ENCODE measurements around the gene TMEM235.
A peak's percentile ranks its signal among the peaks of the same experiment; 100 is the strongest.

Gene TMEM235

GRCh38 chr17:78239489-78239931 lies 8.1 kb downstream of the TMEM235 start:
- Histone ChIP-seq H3K27ac (ENCODE audit: low read length) (no peak overlapping the region), H3K36me3 (replicated peaks; ENCODE audit: low read depth, low read length) (no peaks in the 10 kb centered on the region), H3K4me3 (ENCODE audit: low read length) (no peak overlapping the region), H3K4me1 (ENCODE audit: low read length) (peaks cover 19% of the 10 kb centered on the region), H4K20me1 (ENCODE audit: insufficient read depth, low read length) (no peaks in the 10 kb centered on the region), H3K9me3 (ENCODE audit: insufficient read depth, low read length) (no peaks in the 10 kb centered on the region), H3K27me3 (ENCODE audit: low read depth, low read length) (no peaks in the 10 kb centered on the region), H2AFZ (ENCODE audit: low read depth, low read length) (no peak overlapping the region), H3K4me2 (ENCODE audit: low read length) (peak overlapping the region; percentile 52), H3K9ac (ENCODE audit: low read length) (no peak overlapping the region), H3K79me2 (ENCODE audit: low read length) (no peaks in the 10 kb centered on the region)
- TF ChIP-seq EZH2phosphoT487 (IDR thresholded peaks at IDR 0.05; ENCODE audit: low read depth) (no peak), CTCF (IDR thresholded peaks at IDR 0.05; ENCODE audit: low read depth, low read length) (no peak)

GRCh38 chr17:78240012-78240655 lies 8.7 kb downstream of the TMEM235 start:
- H3K4me1 ChIP-seq (ENCODE audit: low read length), result peaks cover 19% of the 10 kb centered on the region
- no peak overlapping the region for H2AFZ ChIP-seq (ENCODE audit: low read depth, low read length)
- TF ChIP-seq EZH2phosphoT487 (IDR thresholded peaks at IDR 0.05; ENCODE audit: low read depth), result no peak
- TF ChIP-seq CTCF (IDR thresholded peaks at IDR 0.05; ENCODE audit: low read depth, low read length), result no peak
- H3K4me2 ChIP-seq (ENCODE audit: low read length), result no peak overlapping the region
- no peak overlapping the region for H3K9ac ChIP-seq (ENCODE audit: low read length)
- no peaks in the 10 kb centered on the region for H3K27me3 ChIP-seq (ENCODE audit: low read depth, low read length)
- no peak overlapping the region for H3K27ac ChIP-seq (ENCODE audit: low read length)
- no peaks in the 10 kb centered on the region for H4K20me1 ChIP-seq (ENCODE audit: insufficient read depth, low read length)
- H3K9me3 ChIP-seq (ENCODE audit: insufficient read depth, low read length), result no peaks in the 10 kb centered on the region
- no peak overlapping the region for H3K4me3 ChIP-seq (ENCODE audit: low read length)
- no peaks in the 10 kb centered on the region for H3K36me3 ChIP-seq (replicated peaks; ENCODE audit: low read depth, low read length)
- no peaks in the 10 kb centered on the region for H3K79me2 ChIP-seq (ENCODE audit: low read length)

GRCh38 chr17:78240839-78241238 lies 9.4 kb downstream of the TMEM235 start:
- Histone ChIP-seq H3K79me2 (ENCODE audit: low read length) (no peaks in the 10 kb centered on the region), H3K9ac (ENCODE audit: low read length) (no peak overlapping the region), H3K27me3 (ENCODE audit: low read depth, low read length) (no peaks in the 10 kb centered on the region), H3K36me3 (replicated peaks; ENCODE audit: low read depth, low read length) (no peaks in the 10 kb centered on the region), H3K27ac (ENCODE audit: low read length) (no peak overlapping the region), H3K4me2 (ENCODE audit: low read length) (no peak overlapping the region), H3K9me3 (ENCODE audit: insufficient read depth, low read length) (no peaks in the 10 kb centered on the region), H4K20me1 (ENCODE audit: insufficient read depth, low read length) (no peaks in the 10 kb centered on the region), H3K4me3 (ENCODE audit: low read length) (no peak overlapping the region), H3K4me1 (ENCODE audit: low read length) (peaks cover 17% of the 10 kb centered on the region), H2AFZ (ENCODE audit: low read depth, low read length) (no peak overlapping the region)
- TF ChIP-seq EZH2phosphoT487 (IDR thresholded peaks at IDR 0.05; ENCODE audit: low read depth) (no peak), CTCF (IDR thresholded peaks at IDR 0.05; ENCODE audit: low read depth, low read length) (no peak)

GRCh38 chr17:78241277-78242023 lies 10.0 kb downstream of the TMEM235 start:
- H3K4me2 ChIP-seq (ENCODE audit: low read length), result no peak overlapping the region
- no peaks in the 10 kb centered on the region for H3K36me3 ChIP-seq (replicated peaks; ENCODE audit: low read depth, low read length)
- no peak overlapping the region for H3K9ac ChIP-seq (ENCODE audit: low read length)
- H3K27me3 ChIP-seq (ENCODE audit: low read depth, low read length), result no peaks in the 10 kb centered on the region
- H2AFZ ChIP-seq (ENCODE audit: low read depth, low read length), result no peak overlapping the region
- H3K27ac ChIP-seq (ENCODE audit: low read length), result no peak overlapping the region
- H3K4me3 ChIP-seq (ENCODE audit: low read length), result no peak overlapping the region
- no peaks in the 10 kb centered on the region for H3K9me3 ChIP-seq (ENCODE audit: insufficient read depth, low read length)
- H3K4me1 ChIP-seq (ENCODE audit: low read length), result peaks cover 16% of the 10 kb centered on the region
- H3K79me2 ChIP-seq (ENCODE audit: low read length), result no peaks in the 10 kb centered on the region
- TF ChIP-seq EZH2phosphoT487 (IDR thresholded peaks at IDR 0.05; ENCODE audit: low read depth) (no peak), CTCF (IDR thresholded peaks at IDR 0.05; ENCODE audit: low read depth, low read length) (no peak)
- no peaks in the 10 kb centered on the region for H4K20me1 ChIP-seq (ENCODE audit: insufficient read depth, low read length)
